Body of pancreas (tissue), 4 donors: ENCODE results near the gene SENP8.

Source experiments
- CTCF ChIP-seq, 7 experiments: fragments of 450-650 bp in 4 of 7; fragments of 200-600 bp in 3 of 7; sonication (generic) in 3 of 7; IDR thresholded peaks; one replicate each; pipeline ENCODE4 v1.5.1; 2016 to 2019; ENCODE audit warnings: antibody characterized with exemption in 7 of 7
- POLR2A ChIP-seq, 3 donors: fragments of 450-650 bp; IDR thresholded peaks; one replicate each; pipeline ENCODE4 v1.6.1; 2016; ENCODE audit warnings: antibody characterized with exemption in 3 of 3, mild to moderate bottlenecking in 2 of 3

- TF ChIP-seq POLR2A (IDR thresholded peaks at IDR 0.05), result no peak
- no peak for TF ChIP-seq CTCF (IDR thresholded peaks at IDR 0.05)
These were observed 45.5 kb downstream of the SENP8 start for GRCh38 chr15:72163719-72164118.
